Measurements from ENCODE around the gene CLECL1. TPM values are rescaled to one million over a fixed set of nuclear protein-coding genes. Genes with fewer than 3 reads are reported as not detected.

CLECL1 gene
- polyA plus RNA-seq, 1 of the 3 experiments (the other 2 are of a cell fraction), result not detected

DNA sequence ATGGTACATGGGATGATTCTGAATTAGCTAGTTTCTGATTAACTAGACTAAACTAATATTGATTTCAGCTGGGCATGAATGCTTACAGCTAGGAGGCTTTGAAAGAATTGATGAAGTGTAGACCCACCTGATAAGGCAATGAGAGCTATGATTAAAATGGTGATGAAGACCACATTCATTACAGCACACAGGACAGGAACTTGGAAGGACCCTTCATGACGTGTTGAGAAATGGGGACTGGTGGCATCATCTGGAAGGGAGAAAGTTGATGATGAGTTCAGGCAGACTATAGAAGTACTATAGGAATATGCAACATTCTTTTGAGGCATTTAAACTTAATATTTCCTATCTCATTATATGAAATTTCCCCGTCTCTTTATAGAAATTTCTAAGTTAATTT lies 23.3 kb upstream of the CLECL1 start (continued):
- no peak for TF ChIP-seq SIN3A (IDR thresholded peaks at IDR 0.05; ENCODE audit: borderline replicate concordance, low read depth, low read length)
- TF ChIP-seq, protein P1, sequence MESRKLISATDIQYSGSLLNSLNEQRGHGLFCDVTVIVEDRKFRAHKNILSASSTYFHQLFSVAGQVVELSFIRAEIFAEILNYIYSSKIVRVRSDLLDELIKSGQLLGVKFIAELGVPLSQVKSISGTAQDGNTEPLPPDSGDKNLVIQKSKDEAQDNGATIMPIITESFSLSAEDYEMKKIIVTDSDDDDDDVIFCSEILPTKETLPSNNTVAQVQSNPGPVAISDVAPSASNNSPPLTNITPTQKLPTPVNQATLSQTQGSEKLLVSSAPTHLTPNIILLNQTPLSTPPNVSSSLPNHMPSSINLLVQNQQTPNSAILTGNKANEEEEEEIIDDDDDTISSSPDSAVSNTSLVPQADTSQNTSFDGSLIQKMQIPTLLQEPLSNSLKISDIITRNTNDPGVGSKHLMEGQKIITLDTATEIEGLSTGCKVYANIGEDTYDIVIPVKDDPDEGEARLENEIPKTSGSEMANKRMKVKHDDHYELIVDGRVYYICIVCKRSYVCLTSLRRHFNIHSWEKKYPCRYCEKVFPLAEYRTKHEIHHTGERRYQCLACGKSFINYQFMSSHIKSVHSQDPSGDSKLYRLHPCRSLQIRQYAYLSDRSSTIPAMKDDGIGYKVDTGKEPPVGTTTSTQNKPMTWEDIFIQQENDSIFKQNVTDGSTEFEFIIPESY (IDR thresholded peaks at IDR 0.05; ENCODE audit: borderline replicate concordance, low read depth), result no peak
- no peak for TF ChIP-seq EZH2phosphoT487 (IDR thresholded peaks at IDR 0.05; ENCODE audit: borderline replicate concordance, low read depth)
- TF ChIP-seq, protein P2, sequence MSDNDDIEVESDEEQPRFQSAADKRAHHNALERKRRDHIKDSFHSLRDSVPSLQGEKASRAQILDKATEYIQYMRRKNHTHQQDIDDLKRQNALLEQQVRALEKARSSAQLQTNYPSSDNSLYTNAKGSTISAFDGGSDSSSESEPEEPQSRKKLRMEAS (IDR thresholded peaks at IDR 0.05; ENCODE audit: low read depth), result no peak

DNA sequence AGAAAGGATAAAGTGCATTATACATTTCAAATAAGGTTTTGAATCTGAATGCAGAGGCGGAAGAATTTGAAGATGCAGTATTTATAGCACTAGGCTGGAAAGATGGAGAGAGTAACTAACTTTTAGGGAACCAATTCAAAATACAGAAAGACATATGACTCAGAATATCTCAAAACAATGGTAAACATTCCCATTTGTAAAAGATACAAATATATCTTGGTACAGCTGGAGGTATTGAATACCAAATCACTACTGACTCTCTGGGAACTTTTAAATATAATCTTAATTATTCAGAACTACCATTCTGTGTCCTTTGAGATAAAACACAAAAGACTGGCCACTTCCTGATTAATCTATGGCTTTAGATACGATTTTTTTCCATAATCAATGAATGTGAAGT lies 22.7 kb upstream of the CLECL1 start:
- H3K9me3 ChIP-seq, result no peaks in the 10 kb centered on the region
- no peak for DNase-seq
- POLR2A ChIA-PET, result no interaction called here
- no peak for TF ChIP-seq GABPA (IDR thresholded peaks at IDR 0.05; ENCODE audit: low read depth)
- no peak for TF ChIP-seq FOXJ3 (CRISPR knock-in tag; IDR thresholded peaks at IDR 0.05)
- TF ChIP-seq EZH2phosphoT487 (IDR thresholded peaks at IDR 0.05; ENCODE audit: borderline replicate concordance, low read depth), result no peak
- no peak for TF ChIP-seq POLR2AphosphoS5 (IDR thresholded peaks at IDR 0.05; ENCODE audit: low read depth, low read length)
- TF ChIP-seq RCOR1 (IDR thresholded peaks at IDR 0.05; ENCODE audit: low read length), result no peak
- TF ChIP-seq YY1 (IDR thresholded peaks at IDR 0.05; ENCODE audit: low read depth), result no peak
- no peak for TF ChIP-seq RAD21 (IDR thresholded peaks at IDR 0.05; ENCODE audit: low read length)
- TF ChIP-seq, protein P2 (IDR thresholded peaks at IDR 0.05; ENCODE audit: low read depth), result no peak
- no peak for TF ChIP-seq NRF1 (IDR thresholded peaks at IDR 0.05; ENCODE audit: low read depth, low read length)
- no peak for TF ChIP-seq JUND (IDR thresholded peaks at IDR 0.05)
- no peak for TF ChIP-seq CHD2 (IDR thresholded peaks at IDR 0.05; ENCODE audit: low read length, partially characterized antibody)
- no peak for TF ChIP-seq FOXM1 (IDR thresholded peaks at IDR 0.05; ENCODE audit: low read depth)
- no peak for TF ChIP-seq SIN3A (IDR thresholded peaks at IDR 0.05; ENCODE audit: borderline replicate concordance, low read depth, low read length)
- no peak for TF ChIP-seq FOSL2 (IDR thresholded peaks at IDR 0.05; ENCODE audit: borderline replicate concordance, low read depth)
- no peak for TF ChIP-seq RFX5 (IDR thresholded peaks at IDR 0.05; ENCODE audit: low read length)
- TF ChIP-seq, protein P3, sequence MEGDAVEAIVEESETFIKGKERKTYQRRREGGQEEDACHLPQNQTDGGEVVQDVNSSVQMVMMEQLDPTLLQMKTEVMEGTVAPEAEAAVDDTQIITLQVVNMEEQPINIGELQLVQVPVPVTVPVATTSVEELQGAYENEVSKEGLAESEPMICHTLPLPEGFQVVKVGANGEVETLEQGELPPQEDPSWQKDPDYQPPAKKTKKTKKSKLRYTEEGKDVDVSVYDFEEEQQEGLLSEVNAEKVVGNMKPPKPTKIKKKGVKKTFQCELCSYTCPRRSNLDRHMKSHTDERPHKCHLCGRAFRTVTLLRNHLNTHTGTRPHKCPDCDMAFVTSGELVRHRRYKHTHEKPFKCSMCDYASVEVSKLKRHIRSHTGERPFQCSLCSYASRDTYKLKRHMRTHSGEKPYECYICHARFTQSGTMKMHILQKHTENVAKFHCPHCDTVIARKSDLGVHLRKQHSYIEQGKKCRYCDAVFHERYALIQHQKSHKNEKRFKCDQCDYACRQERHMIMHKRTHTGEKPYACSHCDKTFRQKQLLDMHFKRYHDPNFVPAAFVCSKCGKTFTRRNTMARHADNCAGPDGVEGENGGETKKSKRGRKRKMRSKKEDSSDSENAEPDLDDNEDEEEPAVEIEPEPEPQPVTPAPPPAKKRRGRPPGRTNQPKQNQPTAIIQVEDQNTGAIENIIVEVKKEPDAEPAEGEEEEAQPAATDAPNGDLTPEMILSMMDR (IDR thresholded peaks at IDR 0.05), result no peak
- H3K9me2 ChIP-seq, result no peaks in the 10 kb centered on the region
- no peak overlapping the region for H3K9ac ChIP-seq
- CTCF ChIA-PET, result interaction anchor here (0.7 to 3.2 kb wide), 3 partner anchors 9 to 12 kb away, joined by 4 to 11 read pairs (median 4); no protein-coding TSS in a partner anchor
- H3K27me3 ChIP-seq (ENCODE audit: insufficient read depth), result peaks cover 16% of the 10 kb centered on the region
- 8% methylated on average over 2 of the region's 2 CpGs for WGBS (ENCODE audit: low lambda C conversion rate)
- no peak overlapping the region for H2AFZ ChIP-seq (ENCODE audit: low read depth)
- H3K79me2 ChIP-seq (ENCODE audit: insufficient read depth), result no peaks in the 10 kb centered on the region
- H4K20me1 ChIP-seq (ENCODE audit: insufficient read depth), result no peaks in the 10 kb centered on the region
- no peak overlapping the region for H3K4me3 ChIP-seq (ENCODE audit: low read depth in 2 of 2, low read length in 1 of 2)
- no peaks in the 10 kb centered on the region; a peak in 1 of 4 replicates for H3K4me1 ChIP-seq (ENCODE audit: control insufficient read depth in 1 of 2, insufficient read depth in 2 of 2, low read depth in 1 of 2, low read length in 1 of 2)
- H3K36me3 ChIP-seq (replicated peaks in 1 of 2; ENCODE audit: control insufficient read depth in 1 of 2, insufficient read depth in 2 of 2, low read length in 1 of 2), result no peaks in the 10 kb centered on the region
- H3K27ac ChIP-seq (ENCODE audit: low read depth in 2 of 2, low read length in 1 of 2), result no peak overlapping the region
- H3F3A ChIP-seq (replicated peaks; ENCODE audit: insufficient read depth), result no peaks in the 10 kb centered on the region
- H3K4me2 ChIP-seq, result no peak overlapping the region

Data from SK-N-SH (cell line).